ENCODE results near the gene C10orf53.

C10orf53 gene

DNA sequence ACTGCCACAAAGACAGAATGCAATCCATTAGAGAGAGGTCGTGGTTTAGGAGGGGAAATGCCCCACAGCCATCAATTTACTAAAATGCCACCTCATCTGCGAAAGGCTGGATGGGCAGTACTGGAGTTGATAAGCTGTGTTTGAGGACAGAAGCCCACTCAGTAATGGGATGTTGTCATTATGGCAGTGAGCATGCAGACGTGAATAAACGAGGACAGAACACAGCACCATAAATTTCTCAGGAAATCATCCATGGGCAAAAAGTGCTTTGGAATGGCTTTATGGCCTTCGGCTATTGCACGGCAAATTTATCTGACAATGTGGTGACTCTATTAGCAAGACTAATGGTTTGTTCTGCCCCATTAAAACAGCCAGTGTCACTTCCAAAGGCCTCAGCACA, 15.9 kb upstream of the C10orf53 start (continued):
- TF ChIP-seq, protein P1, sequence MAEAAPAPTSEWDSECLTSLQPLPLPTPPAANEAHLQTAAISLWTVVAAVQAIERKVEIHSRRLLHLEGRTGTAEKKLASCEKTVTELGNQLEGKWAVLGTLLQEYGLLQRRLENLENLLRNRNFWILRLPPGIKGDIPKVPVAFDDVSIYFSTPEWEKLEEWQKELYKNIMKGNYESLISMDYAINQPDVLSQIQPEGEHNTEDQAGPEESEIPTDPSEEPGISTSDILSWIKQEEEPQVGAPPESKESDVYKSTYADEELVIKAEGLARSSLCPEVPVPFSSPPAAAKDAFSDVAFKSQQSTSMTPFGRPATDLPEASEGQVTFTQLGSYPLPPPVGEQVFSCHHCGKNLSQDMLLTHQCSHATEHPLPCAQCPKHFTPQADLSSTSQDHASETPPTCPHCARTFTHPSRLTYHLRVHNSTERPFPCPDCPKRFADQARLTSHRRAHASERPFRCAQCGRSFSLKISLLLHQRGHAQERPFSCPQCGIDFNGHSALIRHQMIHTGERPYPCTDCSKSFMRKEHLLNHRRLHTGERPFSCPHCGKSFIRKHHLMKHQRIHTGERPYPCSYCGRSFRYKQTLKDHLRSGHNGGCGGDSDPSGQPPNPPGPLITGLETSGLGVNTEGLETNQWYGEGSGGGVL (tag by site-specific recombination; IDR thresholded peaks at IDR 0.05) = no peak
- TF ChIP-seq KLF10 (tag by site-specific recombination; IDR thresholded peaks at IDR 0.05) (no peak), ZNF2 (tag by site-specific recombination; IDR thresholded peaks at IDR 0.05) (no peak)
- TF ChIP-seq, protein P2, sequence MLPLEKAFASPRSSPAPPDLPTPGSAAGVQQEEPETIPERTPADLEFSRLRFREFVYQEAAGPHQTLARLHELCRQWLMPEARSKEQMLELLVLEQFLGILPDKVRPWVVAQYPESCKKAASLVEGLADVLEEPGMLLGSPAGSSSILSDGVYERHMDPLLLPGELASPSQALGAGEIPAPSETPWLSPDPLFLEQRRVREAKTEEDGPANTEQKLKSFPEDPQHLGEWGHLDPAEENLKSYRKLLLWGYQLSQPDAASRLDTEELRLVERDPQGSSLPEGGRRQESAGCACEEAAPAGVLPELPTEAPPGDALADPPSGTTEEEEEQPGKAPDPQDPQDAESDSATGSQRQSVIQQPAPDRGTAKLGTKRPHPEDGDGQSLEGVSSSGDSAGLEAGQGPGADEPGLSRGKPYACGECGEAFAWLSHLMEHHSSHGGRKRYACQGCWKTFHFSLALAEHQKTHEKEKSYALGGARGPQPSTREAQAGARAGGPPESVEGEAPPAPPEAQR (tag by site-specific recombination; IDR thresholded peaks at IDR 0.05) = no peak
- TF ChIP-seq, protein P3, sequence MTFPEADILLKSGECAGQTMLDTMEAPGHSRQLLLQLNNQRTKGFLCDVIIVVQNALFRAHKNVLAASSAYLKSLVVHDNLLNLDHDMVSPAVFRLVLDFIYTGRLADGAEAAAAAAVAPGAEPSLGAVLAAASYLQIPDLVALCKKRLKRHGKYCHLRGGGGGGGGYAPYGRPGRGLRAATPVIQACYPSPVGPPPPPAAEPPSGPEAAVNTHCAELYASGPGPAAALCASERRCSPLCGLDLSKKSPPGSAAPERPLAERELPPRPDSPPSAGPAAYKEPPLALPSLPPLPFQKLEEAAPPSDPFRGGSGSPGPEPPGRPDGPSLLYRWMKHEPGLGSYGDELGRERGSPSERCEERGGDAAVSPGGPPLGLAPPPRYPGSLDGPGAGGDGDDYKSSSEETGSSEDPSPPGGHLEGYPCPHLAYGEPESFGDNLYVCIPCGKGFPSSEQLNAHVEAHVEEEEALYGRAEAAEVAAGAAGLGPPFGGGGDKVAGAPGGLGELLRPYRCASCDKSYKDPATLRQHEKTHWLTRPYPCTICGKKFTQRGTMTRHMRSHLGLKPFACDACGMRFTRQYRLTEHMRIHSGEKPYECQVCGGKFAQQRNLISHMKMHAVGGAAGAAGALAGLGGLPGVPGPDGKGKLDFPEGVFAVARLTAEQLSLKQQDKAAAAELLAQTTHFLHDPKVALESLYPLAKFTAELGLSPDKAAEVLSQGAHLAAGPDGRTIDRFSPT (tag by site-specific recombination; IDR thresholded peaks at IDR 0.05) = no peak
- TF ChIP-seq, protein P4, sequence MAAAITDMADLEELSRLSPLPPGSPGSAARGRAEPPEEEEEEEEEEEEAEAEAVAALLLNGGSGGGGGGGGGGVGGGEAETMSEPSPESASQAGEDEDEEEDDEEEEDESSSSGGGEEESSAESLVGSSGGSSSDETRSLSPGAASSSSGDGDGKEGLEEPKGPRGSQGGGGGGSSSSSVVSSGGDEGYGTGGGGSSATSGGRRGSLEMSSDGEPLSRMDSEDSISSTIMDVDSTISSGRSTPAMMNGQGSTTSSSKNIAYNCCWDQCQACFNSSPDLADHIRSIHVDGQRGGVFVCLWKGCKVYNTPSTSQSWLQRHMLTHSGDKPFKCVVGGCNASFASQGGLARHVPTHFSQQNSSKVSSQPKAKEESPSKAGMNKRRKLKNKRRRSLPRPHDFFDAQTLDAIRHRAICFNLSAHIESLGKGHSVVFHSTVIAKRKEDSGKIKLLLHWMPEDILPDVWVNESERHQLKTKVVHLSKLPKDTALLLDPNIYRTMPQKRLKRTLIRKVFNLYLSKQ (tag by site-specific recombination; IDR thresholded peaks at IDR 0.05; ENCODE audit: borderline replicate concordance) = no peak

DNA sequence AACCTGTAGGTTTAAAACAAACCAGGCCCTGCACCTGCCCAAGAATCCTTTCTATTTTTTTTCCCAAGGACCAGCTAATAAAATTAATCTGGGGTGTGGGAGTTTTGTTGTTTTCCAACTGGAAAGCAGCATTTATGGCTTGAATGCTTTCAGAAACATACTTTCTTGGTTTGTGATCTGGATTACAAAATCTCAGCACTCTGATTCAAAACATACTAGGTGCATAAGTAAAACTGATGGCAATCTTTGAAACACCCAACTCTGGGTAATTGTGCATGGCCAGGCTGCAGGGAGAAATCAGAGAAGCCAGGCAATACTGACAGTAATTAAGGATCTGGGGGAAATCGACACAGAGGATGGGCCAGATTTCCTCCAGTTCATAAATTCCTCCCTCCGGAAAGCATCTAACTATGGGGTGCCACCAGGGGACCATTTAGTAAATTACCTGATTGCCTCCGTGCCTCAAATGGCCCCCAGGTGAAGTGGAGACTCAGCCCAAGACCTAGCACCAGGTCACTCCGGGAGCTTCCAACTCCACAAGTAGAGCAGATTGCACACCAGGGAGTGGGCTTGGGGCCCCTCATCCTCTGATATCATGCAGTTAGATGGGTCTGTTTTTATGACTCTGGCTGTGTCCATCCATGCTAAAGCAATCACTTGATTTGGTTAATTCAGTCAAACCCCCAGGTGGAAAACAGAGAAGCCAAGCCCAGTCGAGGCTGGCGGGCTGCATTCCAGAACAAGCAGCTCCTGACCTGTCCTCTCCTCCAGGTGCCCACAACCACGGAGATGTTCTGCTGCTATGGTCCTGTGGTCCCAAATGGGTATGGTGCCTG, 15.2 kb upstream of the C10orf53 start:
- Histone ChIP-seq H3K9me3 (ENCODE audit: control insufficient read depth, insufficient read depth, low read depth, low read length) (no peaks in the 10 kb centered on the region), H3K4me1 (ENCODE audit: control insufficient read depth, insufficient read depth, low read length) (no peaks in the 10 kb centered on the region), H3K4me3 (ENCODE audit: low read depth, low read length) (no peak overlapping the region), H3K36me3 (ENCODE audit: control insufficient read depth in 2 of 2, insufficient read depth in 1 of 2, low read length in 2 of 2) (no peaks in the 10 kb centered on the region), H3K27ac (ENCODE audit: extremely low read depth, low read depth, low read length) (no peak overlapping the region)
- TF ChIP-seq, protein P5, sequence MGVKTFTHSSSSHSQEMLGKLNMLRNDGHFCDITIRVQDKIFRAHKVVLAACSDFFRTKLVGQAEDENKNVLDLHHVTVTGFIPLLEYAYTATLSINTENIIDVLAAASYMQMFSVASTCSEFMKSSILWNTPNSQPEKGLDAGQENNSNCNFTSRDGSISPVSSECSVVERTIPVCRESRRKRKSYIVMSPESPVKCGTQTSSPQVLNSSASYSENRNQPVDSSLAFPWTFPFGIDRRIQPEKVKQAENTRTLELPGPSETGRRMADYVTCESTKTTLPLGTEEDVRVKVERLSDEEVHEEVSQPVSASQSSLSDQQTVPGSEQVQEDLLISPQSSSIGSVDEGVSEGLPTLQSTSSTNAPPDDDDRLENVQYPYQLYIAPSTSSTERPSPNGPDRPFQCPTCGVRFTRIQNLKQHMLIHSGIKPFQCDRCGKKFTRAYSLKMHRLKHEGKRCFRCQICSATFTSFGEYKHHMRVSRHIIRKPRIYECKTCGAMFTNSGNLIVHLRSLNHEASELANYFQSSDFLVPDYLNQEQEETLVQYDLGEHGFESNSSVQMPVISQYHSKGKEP (tag by site-specific recombination; IDR thresholded peaks at IDR 0.05) = no peak
- TF ChIP-seq ZFP3 (tag by site-specific recombination; IDR thresholded peaks at IDR 0.05; ENCODE audit: low read depth) = no peak
- TF ChIP-seq ZNF174 (tag by site-specific recombination; IDR thresholded peaks at IDR 0.05) = no peak
- TF ChIP-seq ZNF623 (tag by site-specific recombination; IDR thresholded peaks at IDR 0.05) = no peak
- TF ChIP-seq ZNF555 (tag by site-specific recombination; conservative IDR thresholded peaks at IDR 0.05) = no peak
- TF ChIP-seq, protein P6, sequence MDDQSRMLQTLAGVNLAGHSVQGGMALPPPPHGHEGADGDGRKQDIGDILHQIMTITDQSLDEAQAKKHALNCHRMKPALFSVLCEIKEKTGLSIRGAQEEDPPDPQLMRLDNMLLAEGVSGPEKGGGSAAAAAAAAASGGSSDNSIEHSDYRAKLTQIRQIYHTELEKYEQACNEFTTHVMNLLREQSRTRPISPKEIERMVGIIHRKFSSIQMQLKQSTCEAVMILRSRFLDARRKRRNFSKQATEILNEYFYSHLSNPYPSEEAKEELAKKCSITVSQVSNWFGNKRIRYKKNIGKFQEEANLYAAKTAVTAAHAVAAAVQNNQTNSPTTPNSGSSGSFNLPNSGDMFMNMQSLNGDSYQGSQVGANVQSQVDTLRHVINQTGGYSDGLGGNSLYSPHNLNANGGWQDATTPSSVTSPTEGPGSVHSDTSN (CRISPR knock-in tag; IDR thresholded peaks at IDR 0.05) = no peak
- TF ChIP-seq MEIS1 (CRISPR knock-in tag; IDR thresholded peaks at IDR 0.05; ENCODE audit: borderline replicate concordance) = no peak
- TF ChIP-seq ZNF10 (tag by site-specific recombination; IDR thresholded peaks at IDR 0.05) = no peak
- TF ChIP-seq ZNF266 (tag by site-specific recombination; IDR thresholded peaks at IDR 0.05; ENCODE audit: low read depth) = no peak
- TF ChIP-seq ZNF626 (tag by site-specific recombination; IDR thresholded peaks at IDR 0.05) = no peak
- TF ChIP-seq, protein P7, sequence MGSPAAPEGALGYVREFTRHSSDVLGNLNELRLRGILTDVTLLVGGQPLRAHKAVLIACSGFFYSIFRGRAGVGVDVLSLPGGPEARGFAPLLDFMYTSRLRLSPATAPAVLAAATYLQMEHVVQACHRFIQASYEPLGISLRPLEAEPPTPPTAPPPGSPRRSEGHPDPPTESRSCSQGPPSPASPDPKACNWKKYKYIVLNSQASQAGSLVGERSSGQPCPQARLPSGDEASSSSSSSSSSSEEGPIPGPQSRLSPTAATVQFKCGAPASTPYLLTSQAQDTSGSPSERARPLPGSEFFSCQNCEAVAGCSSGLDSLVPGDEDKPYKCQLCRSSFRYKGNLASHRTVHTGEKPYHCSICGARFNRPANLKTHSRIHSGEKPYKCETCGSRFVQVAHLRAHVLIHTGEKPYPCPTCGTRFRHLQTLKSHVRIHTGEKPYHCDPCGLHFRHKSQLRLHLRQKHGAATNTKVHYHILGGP (tag by site-specific recombination; IDR thresholded peaks at IDR 0.05) = no peak
- no peak for TF ChIP-seq ZNF354C (tag by site-specific recombination; IDR thresholded peaks at IDR 0.05; ENCODE audit: borderline replicate concordance, low read depth)
- TF ChIP-seq, protein P8, sequence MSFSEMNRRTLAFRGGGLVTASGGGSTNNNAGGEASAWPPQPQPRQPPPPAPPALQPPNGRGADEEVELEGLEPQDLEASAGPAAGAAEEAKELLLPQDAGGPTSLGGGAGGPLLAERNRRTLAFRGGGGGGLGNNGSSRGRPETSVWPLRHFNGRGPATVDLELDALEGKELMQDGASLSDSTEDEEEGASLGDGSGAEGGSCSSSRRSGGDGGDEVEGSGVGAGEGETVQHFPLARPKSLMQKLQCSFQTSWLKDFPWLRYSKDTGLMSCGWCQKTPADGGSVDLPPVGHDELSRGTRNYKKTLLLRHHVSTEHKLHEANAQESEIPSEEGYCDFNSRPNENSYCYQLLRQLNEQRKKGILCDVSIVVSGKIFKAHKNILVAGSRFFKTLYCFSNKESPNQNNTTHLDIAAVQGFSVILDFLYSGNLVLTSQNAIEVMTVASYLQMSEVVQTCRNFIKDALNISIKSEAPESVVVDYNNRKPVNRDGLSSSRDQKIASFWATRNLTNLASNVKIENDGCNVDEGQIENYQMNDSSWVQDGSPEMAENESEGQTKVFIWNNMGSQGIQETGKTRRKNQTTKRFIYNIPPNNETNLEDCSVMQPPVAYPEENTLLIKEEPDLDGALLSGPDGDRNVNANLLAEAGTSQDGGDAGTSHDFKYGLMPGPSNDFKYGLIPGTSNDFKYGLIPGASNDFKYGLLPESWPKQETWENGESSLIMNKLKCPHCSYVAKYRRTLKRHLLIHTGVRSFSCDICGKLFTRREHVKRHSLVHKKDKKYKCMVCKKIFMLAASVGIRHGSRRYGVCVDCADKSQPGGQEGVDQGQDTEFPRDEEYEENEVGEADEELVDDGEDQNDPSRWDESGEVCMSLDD (tag by site-specific recombination; IDR thresholded peaks at IDR 0.05) = no peak
- CTCF ChIA-PET = no interaction called here
- POLR2A ChIA-PET = no interaction called here
